HG03139 (cell line): ENCODE results near the gene RHOD.

Experiments used
- ATAC-seq: cut with Tn5 transposase; IDR thresholded peaks from one replicate; pipeline ENCODE4 v1.9.1; 2021; ENCODE audit not compliant: unreplicated experiment

RHOD gene

DNA sequence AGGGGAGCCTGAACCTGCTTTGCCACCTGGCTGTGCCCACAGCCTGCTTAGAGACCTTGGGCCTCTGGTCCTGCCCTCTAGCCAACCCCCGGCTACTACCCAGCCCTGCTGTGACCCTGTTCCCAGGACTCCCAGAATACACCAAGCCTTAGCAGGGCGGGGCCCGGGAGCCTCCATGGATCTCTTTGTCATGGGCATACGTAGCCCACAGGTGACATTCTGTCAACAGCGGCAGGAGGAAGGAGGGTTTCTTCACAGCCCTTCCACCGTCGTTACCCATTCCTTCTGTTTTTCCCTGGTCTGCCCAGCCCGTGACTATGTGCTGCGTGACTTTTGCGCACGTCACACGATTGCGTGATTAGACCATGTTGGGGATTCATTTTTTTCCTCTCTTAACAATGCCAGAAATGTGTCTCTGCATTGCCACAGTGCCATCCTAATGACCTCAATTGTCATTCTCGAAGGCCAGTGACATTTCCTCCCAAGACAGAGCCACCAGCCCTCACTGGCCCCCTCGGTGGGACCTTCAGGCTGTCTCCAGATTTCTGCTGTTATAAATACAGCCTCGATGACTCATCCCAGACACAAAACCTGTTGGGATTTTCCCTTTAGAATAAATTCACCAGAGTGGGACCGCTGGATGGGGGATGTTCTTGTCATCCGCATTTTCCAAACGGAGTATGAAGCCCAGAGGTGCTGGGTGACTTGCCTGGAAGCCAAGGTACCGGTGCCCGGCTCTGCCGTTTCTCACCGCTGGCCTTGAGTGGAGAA is 24.7 kb upstream of the RHOD start:
- ATAC-seq = no peak

DNA sequence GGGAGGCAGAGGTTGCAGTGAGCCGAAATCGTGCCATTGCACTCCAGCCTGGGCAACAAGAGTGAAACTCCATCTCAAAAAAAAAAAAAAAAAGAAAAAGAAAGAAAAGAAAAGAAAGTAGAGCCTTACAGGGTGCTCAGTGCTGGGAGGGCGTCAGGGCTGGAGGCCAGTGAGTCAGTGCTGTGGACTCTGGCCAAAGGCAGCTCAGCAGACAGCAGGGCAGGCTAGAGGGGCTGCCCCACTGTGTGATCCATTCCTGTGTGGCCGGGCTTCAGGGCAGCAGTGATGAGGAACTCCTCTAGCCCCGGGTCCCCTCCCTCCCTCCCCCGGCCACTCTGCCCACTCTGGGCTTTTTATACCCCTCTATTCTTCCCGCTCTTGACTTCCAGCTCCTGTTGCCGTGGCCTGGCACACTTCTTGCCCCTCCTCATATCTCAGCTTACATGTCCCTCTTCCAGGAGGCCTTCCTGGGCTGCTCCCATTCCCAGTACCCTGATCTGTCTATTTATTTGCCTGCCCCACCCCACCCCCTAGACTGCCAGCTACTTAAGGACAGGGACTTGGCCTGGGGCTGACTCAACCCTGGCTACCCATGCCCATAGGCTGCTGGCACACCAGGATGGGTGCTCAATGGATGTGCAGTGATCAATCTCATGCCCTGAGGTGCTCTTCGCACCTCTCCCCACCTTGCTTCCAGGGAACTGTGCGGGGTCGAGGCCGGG is 23.7 kb upstream of the RHOD start:
- no peak for ATAC-seq

GRCh38 chr11:67033661-67034166 is 22.9 kb upstream of the RHOD start:
- no peak for ATAC-seq

DNA sequence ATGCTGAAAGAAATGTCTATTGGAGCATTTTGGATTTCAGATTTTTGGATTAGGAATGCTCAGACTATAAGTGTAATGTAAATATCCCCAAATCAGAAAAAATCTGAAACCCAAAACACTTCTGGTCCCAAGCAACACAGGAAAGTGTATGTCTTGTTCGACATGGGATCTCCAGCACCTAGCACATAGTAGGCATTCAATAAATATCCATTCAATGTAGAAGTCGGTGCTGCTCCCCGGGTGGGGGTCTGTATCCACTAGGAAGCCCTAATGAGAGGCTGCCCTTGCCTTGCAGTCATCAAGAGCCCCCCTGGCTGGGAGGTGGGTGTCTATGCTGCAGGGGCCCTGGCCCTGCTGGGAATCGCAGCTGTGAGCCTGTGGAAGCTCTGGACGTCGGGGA is 22.3 kb upstream of the RHOD start:
- no peak for ATAC-seq

DNA sequence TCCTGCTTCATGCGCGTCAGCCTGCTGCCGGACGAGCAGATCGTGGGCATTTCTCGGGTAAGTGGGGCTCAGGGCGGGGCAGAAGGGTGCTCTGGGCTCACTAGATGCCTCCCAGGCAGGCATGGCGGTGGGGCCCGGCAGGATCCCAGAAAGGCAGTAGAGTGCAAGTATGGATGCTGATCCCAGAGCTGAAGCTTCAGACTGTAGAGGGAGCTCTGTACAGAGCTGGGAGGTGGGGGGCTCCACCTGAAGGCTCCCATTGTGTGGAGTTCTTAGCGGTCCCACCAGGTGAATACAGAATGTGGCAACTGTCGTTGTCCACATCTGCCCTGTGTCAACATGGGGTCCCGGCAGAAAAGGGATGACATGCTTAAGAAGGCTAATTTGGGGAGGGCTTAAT is 16.5 kb upstream of the RHOD start:
- ATAC-seq = no peak

- no peak for ATAC-seq
These were observed 15.0 kb upstream of the RHOD start for GRCh38 chr11:67041602-67042001.

DNA sequence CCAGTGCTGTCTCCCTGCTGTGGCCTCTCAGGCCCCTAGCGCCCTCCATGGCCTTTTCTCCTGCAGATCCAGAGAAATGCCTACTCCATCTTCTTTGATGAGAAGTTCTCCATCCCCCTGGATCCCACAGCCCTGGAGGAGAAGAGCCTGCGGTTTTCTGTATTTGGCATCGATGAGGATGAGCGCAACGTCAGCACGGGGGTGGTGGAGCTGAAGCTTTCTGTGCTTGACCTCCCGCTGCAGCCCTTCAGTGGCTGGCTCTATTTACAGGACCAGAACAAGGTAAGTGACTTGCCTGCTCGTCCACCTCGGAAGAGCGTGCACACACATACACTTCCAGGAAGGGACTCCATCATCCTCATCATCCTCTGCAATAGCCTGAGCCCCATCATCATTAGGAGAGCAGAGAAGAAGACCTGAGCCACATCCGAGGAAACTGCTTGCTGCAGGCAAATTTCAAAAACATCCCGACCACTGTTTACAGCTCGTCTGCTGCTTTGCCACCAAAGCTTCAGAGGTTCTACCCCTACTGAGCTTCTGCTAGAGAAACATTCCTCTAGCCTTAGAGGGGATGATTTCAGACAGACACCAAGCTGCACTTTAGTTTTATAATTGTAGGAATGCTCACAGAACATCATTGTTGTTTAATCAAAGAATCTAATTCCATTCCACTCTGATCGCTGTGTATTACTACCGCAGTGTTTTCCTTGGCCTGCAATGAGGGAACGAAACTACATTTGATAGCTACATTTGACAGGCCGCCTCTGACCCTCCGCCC is 12.9 kb upstream of the RHOD start:
- ATAC-seq = no peak

DNA sequence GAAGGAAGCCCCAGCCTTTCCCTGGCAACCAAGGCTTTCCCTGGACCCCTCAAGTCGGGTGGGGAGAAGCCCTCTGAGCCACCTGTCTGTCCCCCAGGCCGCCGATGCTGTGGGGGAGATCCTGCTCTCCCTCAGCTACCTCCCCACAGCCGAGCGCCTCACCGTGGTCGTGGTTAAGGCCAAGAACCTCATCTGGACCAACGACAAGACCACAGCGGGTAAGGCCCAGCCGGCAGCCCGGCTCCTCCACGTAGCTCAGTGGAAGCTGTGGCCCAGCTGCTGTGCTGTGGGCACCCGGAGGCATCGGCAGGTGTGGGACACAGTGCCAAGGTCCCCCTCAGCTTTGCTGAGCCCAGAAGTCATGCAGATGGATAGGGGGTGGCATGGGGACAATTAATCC is 12.2 kb upstream of the RHOD start:
- no peak for ATAC-seq

DNA sequence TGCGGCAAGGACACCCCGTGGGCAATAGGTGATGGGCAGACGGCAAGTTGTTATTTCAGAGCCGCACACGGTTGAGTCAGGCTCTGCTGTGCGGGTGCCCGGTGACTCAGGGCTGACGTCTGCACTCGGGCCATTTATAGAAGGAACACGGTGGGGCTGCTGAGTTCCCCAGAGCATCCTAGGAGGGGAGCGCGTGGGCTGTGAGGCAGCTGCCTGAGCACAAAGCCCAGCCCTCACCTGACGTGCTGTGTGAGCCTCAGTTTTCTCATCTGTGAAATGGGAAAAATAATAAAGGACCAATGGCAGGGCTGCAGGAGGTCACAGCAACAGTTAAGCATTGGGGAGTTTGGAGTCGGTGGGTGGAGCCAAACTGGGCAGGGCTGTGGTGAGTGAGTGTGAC is 11.3 kb upstream of the RHOD start:
- no peak for ATAC-seq

- no peak for ATAC-seq
These were observed 8.0 kb upstream of the RHOD start for GRCh38 chr11:67048515-67049130.

- ATAC-seq = no peak
These were observed 6.5 kb upstream of the RHOD start for GRCh38 chr11:67050139-67050538.

DNA sequence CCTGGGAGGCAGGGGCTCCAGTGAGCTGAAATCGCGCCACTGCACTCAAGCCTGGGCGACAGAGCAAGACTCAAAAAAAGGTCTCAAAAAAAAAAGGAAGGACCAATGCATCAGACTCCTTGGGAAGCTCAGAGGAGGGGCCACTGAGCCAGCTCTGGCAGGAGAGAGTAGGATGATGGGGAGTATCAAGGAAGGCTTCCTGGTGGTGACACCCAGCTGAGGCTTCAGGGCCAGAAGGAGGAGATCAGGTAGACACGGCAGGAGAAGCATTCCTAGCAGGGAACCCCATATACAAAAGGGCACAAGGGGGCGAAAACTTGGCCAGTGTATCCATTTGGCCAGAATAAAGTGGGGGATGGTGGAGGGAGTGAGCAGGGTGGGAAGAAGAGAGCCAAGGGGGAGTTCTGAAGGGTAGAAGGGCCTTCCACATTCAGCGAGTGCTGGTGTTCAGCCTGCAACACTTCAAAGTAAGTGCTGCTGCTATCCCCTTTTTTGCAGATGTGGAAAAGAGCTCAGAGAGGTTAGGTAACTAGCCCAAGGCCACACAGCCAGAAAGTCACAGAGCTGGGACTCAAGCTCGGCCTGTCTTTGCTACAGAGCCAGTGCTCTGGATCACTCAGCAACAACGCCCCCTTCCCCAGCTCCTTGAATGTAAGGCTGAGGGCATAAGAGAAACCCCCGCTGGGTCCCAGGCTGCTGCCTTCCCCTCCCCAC is 5.3 kb upstream of the RHOD start:
- ATAC-seq = no peak

DNA sequence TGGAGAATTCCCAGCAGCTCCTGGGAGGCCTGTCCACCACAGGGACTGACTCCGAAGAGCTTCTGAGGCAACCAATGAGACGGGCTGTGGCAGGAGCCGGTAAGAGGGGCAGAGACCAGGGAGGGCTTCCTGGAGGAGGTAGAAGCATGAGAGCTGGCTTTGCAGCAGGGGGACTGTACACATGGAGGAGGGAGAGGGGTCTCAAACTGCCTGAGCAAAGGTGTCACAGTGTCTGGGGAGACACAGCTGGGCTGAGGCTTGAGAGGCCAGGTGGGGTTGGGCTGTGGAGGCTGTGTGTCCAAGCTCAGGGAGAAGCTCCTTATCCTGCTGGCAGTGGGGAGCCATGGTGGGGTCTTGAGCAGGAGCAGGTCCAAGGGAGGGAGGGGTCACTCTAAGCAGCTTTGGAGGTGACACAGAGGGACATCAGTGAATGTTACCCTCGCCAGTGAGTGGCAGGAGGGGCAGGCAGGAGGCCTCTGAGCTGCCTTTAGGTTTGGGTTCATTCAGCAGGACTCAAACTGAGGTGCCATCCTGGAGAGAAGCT is 4.6 kb upstream of the RHOD start:
- ATAC-seq = no peak

- no peak for ATAC-seq
These were observed 3.8 kb upstream of the RHOD start for GRCh38 chr11:67052891-67053290.

- no peak for ATAC-seq
These were observed 2.7 kb upstream of the RHOD start for GRCh38 chr11:67053896-67054329.

DNA sequence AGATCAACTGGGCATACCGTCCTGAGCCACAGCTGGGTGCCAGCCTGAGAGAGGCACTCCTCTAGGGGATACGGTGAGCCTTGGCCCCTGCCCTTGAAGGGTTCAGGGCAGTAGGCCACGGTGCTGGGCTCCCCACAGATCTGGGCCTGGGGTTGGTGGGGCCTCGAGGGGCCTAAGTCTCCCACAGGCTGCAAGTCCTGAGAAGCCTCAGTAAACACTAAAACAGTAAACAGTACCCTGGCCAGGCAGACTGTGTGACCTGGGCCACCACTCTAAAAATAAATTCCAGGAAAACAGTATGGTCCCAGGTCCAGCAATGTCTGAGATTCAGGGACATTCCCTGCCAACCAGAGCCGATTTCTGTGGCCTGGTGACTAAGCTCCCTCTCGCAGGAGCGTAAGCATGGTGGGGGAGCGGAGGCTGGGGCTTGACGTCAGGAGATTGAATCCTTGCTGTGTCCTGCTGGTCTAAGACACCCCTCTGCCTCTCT is 2.3 kb upstream of the RHOD start:
- no peak for ATAC-seq

DNA sequence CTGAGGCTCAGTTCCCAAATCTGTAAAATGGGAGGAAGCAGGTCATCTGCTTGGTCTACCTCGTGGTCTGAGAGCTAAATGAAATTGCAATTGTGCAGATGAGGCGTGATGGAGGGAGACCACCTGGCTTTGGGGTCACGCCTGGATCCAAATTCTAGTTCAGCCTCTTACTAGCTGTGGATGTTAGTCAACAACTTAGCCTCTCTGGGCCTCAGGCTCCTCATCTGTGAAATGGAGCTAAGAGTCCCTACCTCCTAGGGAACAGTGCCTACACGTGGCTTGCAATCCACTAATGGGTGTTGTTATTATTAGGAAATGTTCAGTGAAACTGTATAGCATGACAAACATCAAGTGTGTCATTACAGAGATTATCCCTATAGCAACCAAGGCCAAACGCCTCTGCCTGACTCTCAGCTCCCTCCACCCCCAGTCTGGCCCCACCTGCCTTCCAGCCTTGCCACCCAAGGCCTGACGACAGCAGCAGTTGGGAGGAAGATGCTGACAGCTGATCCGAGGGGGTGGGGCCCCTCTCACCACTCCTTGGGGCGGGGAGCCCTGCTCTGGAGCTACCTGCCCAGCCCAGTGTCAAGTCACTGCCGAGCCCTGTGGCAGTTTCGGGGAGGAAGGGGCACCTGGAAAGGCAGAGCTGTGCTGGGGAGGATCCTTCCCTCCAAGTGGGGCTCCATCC is 1.7 kb upstream of the RHOD start:
- ATAC-seq = no peak

- ATAC-seq = no peak
These were observed 835 bp upstream of the RHOD start for GRCh38 chr11:67055812-67056211.

GRCh38 chr11:67057205-67057672 is 592 bp downstream of the RHOD start:
- no peak for ATAC-seq
